Neural cell (in vitro differentiated cells): Measurements from ENCODE around the gene KANK4.

Source experiments
- CTCF ChIP-seq: fragments of 450-650 bp; IDR thresholded peaks from 2 replicates; pipeline ENCODE4 v1.5.1; 2014; ENCODE audit warnings: antibody characterized with exemption, mild to moderate bottlenecking, moderate library complexity; ENCODE audit not compliant: poor library complexity, severe bottlenecking
- EZH2 ChIP-seq: fragments of 200-600, 300-800 bp; shearing (Covaris generic), sonication (generic); IDR thresholded peaks from 2 replicates; pipeline ENCODE4 v1.6.1; 2014; ENCODE audit warnings: antibody characterized with exemption, low read length, borderline replicate concordance, mild to moderate bottlenecking; ENCODE audit not compliant: insufficient read depth, poor library complexity, severe bottlenecking

- no peak for TF ChIP-seq CTCF
- TF ChIP-seq EZH2: no peak
Measured at GRCh38 chr1:62263006-62263813, 56.0 kb downstream of the KANK4 start.
